IMR-90 (cell line): Measurements from ENCODE around the gene DLX2. TPM values are rescaled to one million over a fixed set of nuclear protein-coding genes. Genes with fewer than 3 reads are reported as not detected.

ENCODE experiments used
- ATAC-seq: fragments of 200-7000 bp; cut with Tn5 transposase; 2 replicates; pipeline ENCODE4 v1.9.1; 2020; ENCODE audit warnings: low read depth, mild to moderate bottlenecking, moderate library complexity
- BruUV-seq: library from RNA; stranded (reverse); fragments of 400-500 nt; replicated peaks from 2 replicates; lab custom pipeline; 2021; lab: Mats Ljungman, UMichigan
- CTCF ChIA-PET: fragments of 300-600 bp; formaldehyde crosslinking; extraction: SDS; loops from one replicate; lab custom pipeline; 2021; ENCODE audit warnings: antibody characterized with exemption; lab: Yijun Ruan, JAX
- POLR2A ChIA-PET: fragments of 300-600 bp; sonication (Branson Sonifier 250); formaldehyde crosslinking; loops from one replicate; lab custom pipeline; 2022; ENCODE audit warnings: antibody characterized with exemption; ENCODE audit not compliant: unreplicated experiment; lab: Charles Lee
- DNase-seq: peaks from one replicate; pipeline ENCODE4 v3.0.0; 2013
- H2AFZ ChIP-seq: replicated peaks from 2 replicates; pipeline ENCODE3; 2013; ENCODE audit warnings: low read length, mild to moderate bottlenecking; ENCODE audit not compliant: poor library complexity
- H2AK5ac ChIP-seq: 2 replicates; pipeline ENCODE4 v1.6.1; 2013; ENCODE audit warnings: low read depth, low read length, inconsistent platforms
- H2AK9ac ChIP-seq: replicated peaks from 2 replicates; pipeline ENCODE3; 2013; ENCODE audit warnings: mild to moderate bottlenecking, low read depth, low read length, moderate library complexity; ENCODE audit not compliant: poor library complexity
- H2BK120ac ChIP-seq: 2 replicates; pipeline ENCODE4 v1.6.1; 2013; ENCODE audit warnings: low read depth, low read length, inconsistent platforms
- H2BK15ac ChIP-seq: 3 replicates; pipeline ENCODE4 v1.6.1; 2013; ENCODE audit warnings: low read depth, low read length, inconsistent platforms
- H2BK20ac ChIP-seq: 2 replicates; pipeline ENCODE4 v1.6.1; 2013; ENCODE audit warnings: low read depth, mild to moderate bottlenecking, inconsistent platforms, low read length, moderate library complexity
- H2BK5ac ChIP-seq: 2 replicates; pipeline ENCODE4 v1.6.1; 2013; ENCODE audit warnings: mild to moderate bottlenecking, low read depth, low read length, inconsistent platforms; ENCODE audit not compliant: poor library complexity, severe bottlenecking
- H3K14ac ChIP-seq: replicated peaks from 2 replicates; pipeline ENCODE4 v1.6.1; 2013; ENCODE audit warnings: low read depth, low read length, inconsistent platforms
- H3K18ac ChIP-seq: 2 replicates; pipeline ENCODE4 v1.6.1; 2013; ENCODE audit warnings: low read depth, low read length, control low read depth
- H3K23ac ChIP-seq: 2 replicates; pipeline ENCODE4 v1.6.1; 2013; ENCODE audit warnings: low read depth, low read length, inconsistent platforms
- H3K27ac ChIP-seq: 2 replicates; pipeline ENCODE4 v1.5.1; 2013; ENCODE audit warnings: mild to moderate bottlenecking, control low read depth, low read length; ENCODE audit not compliant: insufficient read depth
- H3K27me3 ChIP-seq: 2 replicates; pipeline ENCODE4 v1.6.1; 2013; ENCODE audit warnings: low read length; ENCODE audit not compliant: control insufficient read depth, insufficient read depth
- H3K36me3 ChIP-seq: 2 replicates; pipeline ENCODE4 v1.6.1; 2013; ENCODE audit warnings: low read length, mixed read lengths; ENCODE audit not compliant: control insufficient read depth, insufficient read depth
- H3K4ac ChIP-seq: 2 replicates; pipeline ENCODE4 v1.6.1; 2013; ENCODE audit warnings: low read depth, low read length, inconsistent platforms
- H3K4me1 ChIP-seq: 2 replicates; pipeline ENCODE4 v1.6.1; 2013; ENCODE audit warnings: low read length, mixed read lengths; ENCODE audit not compliant: control insufficient read depth, insufficient read depth
- H3K4me2 ChIP-seq: 2 replicates; pipeline ENCODE4 v1.6.1; 2013; ENCODE audit warnings: low read depth, mild to moderate bottlenecking, control low read depth, low read length, moderate library complexity
- H3K4me3 ChIP-seq: 2 replicates; pipeline ENCODE4 v1.5.1; 2013; ENCODE audit warnings: low read depth, mild to moderate bottlenecking, control low read depth, low read length, moderate library complexity; ENCODE audit not compliant: insufficient read depth
- H3K56ac ChIP-seq: 2 replicates; pipeline ENCODE4 v1.6.1; 2013; ENCODE audit warnings: low read length, inconsistent platforms; ENCODE audit not compliant: insufficient read depth; ENCODE audit errors: extremely low read depth
- H3K79me1 ChIP-seq, 2 experiments: 2 replicates each; pipeline ENCODE4 v1.6.1; 2013; ENCODE audit warnings: low read length in 2 of 2, inconsistent platforms in 1 of 2, low read depth in 1 of 2
- H3K9ac ChIP-seq: 2 replicates; pipeline ENCODE4 v1.6.1; 2013; ENCODE audit warnings: low read depth, low read length, control low read depth
- H3K9me1 ChIP-seq: 2 replicates; pipeline ENCODE4 v1.6.1; 2013; ENCODE audit warnings: low read length, inconsistent platforms; ENCODE audit not compliant: insufficient read depth
- H3K9me3 ChIP-seq: 2 replicates; pipeline ENCODE4 v1.6.1; 2013; ENCODE audit warnings: low read length; ENCODE audit not compliant: control insufficient read depth, insufficient read depth
- H4K20me1 ChIP-seq: 2 replicates; pipeline ENCODE4 v1.6.1; 2013; ENCODE audit warnings: low read length, inconsistent platforms; ENCODE audit not compliant: insufficient read depth
- H4K5ac ChIP-seq: 2 replicates; pipeline ENCODE4 v1.6.1; 2013; ENCODE audit warnings: mild to moderate bottlenecking, low read depth, low read length, control low read depth
- H4K8ac ChIP-seq, 2 experiments: 2 replicates each; pipeline ENCODE4 v1.6.1; 2013; ENCODE audit warnings: low read depth in 2 of 2, low read length in 2 of 2, control low read depth in 1 of 2, inconsistent platforms in 1 of 2
- H4K91ac ChIP-seq: 2 replicates; pipeline ENCODE4 v1.6.1; 2013; ENCODE audit warnings: low read depth, low read length, inconsistent platforms; ENCODE audit not compliant: insufficient read depth
- BHLHE40 ChIP-seq: fragments of 150-350 bp; IDR thresholded peaks from 2 replicates; pipeline ENCODE4 v1.6.1; 2016; ENCODE audit warnings: mild to moderate bottlenecking, low read depth, low read length
- MAFK ChIP-seq: IDR thresholded peaks from 2 replicates; pipeline ENCODE4 v1.6.1; 2012; ENCODE audit warnings: low read depth, low read length, improper control_type of control experiment
- MAZ ChIP-seq: IDR thresholded peaks from 2 replicates; pipeline ENCODE4 v1.6.1; 2012; ENCODE audit warnings: low read depth, mild to moderate bottlenecking, low read length, improper control_type of control experiment, moderate library complexity, borderline replicate concordance
- MXI1 ChIP-seq: IDR thresholded peaks from 2 replicates; pipeline ENCODE4 v1.6.1; 2012; ENCODE audit warnings: low read depth, mild to moderate bottlenecking, low read length, moderate library complexity, borderline replicate concordance
- NFE2L2 ChIP-seq: fragments of 150-350 bp; IDR thresholded peaks from 2 replicates; pipeline ENCODE4 v1.6.1; 2016; ENCODE audit warnings: low read depth, mild to moderate bottlenecking, low read length
- RFX5 ChIP-seq: IDR thresholded peaks from 2 replicates; pipeline ENCODE4 v1.8.0; 2012; ENCODE audit warnings: low read depth, mild to moderate bottlenecking, low read length, moderate library complexity
- SMC3 ChIP-seq: fragments of 150-350 bp; IDR thresholded peaks from 2 replicates; pipeline ENCODE4 v1.6.1; 2016; ENCODE audit warnings: low read depth, mild to moderate bottlenecking, antibody characterized with exemption, low read length, moderate library complexity
- WGBS, 2 experiments: methylation state at CpG; one replicate each; pipeline versions ENCODE4 v1.1.5 to v1.1.7; 2013; ENCODE audit warnings: missing lambda C conversion rate in 2 of 2; ENCODE audit not compliant: insufficient read length in 1 of 2; ENCODE audit errors: extremely low coverage in 2 of 2; 5-methylcytosine and 5-hydroxymethylcytosine counted together
- dilution Hi-C: fragments of 300-500 bp; cut with HindIII; formaldehyde crosslinking; loops from one replicate; pipeline ENCODE4 v1.14.3; 2018; ENCODE audit warnings: low sequenced_read_pairs; ENCODE audit not compliant: unreplicated experiment
- in situ Hi-C: fragments of 300-500 bp; cut with MboI; formaldehyde crosslinking; loops from 3 replicates; pipeline ENCODE4 v1.14.3; 2019; ENCODE audit warnings: low sequenced_read_pairs, inconsistent platforms, mixed read lengths
- intact Hi-C: fragments of 100-400 bp; cut with micrococcal nuclease; formaldehyde crosslinking; loops from 2 replicates; pipeline ENCODE4 v1.10.0; 2022
- polyA plus RNA-seq, 3 experiments: library from polyadenylated mRNA; depleted of rRNA; stranded (reverse); fragments of >200 nt; gene quantifications; 2 replicates each; pipeline ENCODE4 v1.2.3, GENCODE V29; 2012; ENCODE audit warnings: low replicate concordance in 1 of 3
- total RNA-seq: library from RNA; depleted of rRNA; stranded (reverse); fragments of >200 nt; gene quantifications from 2 replicates; pipeline ENCODE4 v1.2.3, GENCODE V29; 2012
- TF ChIP-seq, protein P1 (sequence below): fragments of 150-350 bp; IDR thresholded peaks from 2 replicates; pipeline ENCODE4 v1.6.1; 2017; ENCODE audit warnings: mild to moderate bottlenecking, antibody characterized with exemption, low read length, low read depth

Gene DLX2
- total and polyA plus RNA-seq, 2 of the 4 experiments (the other 2 are of a cell fraction): 0.38 TPM; not detected in 1

GRCh38 chr2:172091000-172091641, 11.6 kb downstream of the DLX2 start:
- 20% methylated on average over 1 of the region's 13 CpGs; no CpG with 5 or more reads in 1 of the 2 experiments for WGBS, 2 experiments
- no peak overlapping the region for H3K14ac ChIP-seq
- BruUV-seq: no TSS peak

More at GRCh38 chr2:172091000-172091641, 11.6 kb downstream of the DLX2 start:
- no peaks in the 10 kb centered on the region for H3K79me1 ChIP-seq
- H2AK9ac ChIP-seq: no peak overlapping the region
- dilution Hi-C loops: no loop called here
- no peak overlapping the region for H2BK5ac ChIP-seq
- no peaks in the 10 kb centered on the region for H3K4me1 ChIP-seq
- no peak overlapping the region for H3K4ac ChIP-seq
- no peak overlapping the region for H3K4me3 ChIP-seq
- no peak overlapping the region for H3K23ac ChIP-seq
- ChIA-PET CTCF (no interaction called here), POLR2A (interaction anchor here (0.6 kb wide), 1 partner anchor 242 kb away, joined by 3 read pairs; no protein-coding TSS in a partner anchor)
- no peak overlapping the region for H4K8ac ChIP-seq
- H3K9me1 ChIP-seq: no peaks in the 10 kb centered on the region
- H3K56ac ChIP-seq: no peak overlapping the region
- no peak overlapping the region for H2BK120ac ChIP-seq
- H3K9ac ChIP-seq: no peak overlapping the region
- ATAC-seq: no peak
- DNase-seq: no peak
- no peak overlapping the region for H2BK20ac ChIP-seq
- in situ Hi-C loops: no loop called here
- H4K91ac ChIP-seq: no peak overlapping the region
- no peak overlapping the region for H2AK5ac ChIP-seq
- peaks cover 5% of the 10 kb centered on the region; the same call in 1 of the 2 replicates for H3K9me3 ChIP-seq
- no peak overlapping the region for H3K18ac ChIP-seq
- no peak overlapping the region for H4K5ac ChIP-seq
- H2AFZ ChIP-seq: no peak overlapping the region
- intact Hi-C loops: no loop called here
- H3K4me2 ChIP-seq: no peak overlapping the region
- no peak overlapping the region for H3K27ac ChIP-seq
- TF ChIP-seq SMC3 (no peak), NFE2L2 (no peak), MAZ (no peak), MXI1 (no peak), RFX5 (no peak), BHLHE40 (no peak), MAFK (no peak)
- TF ChIP-seq, protein P1, sequence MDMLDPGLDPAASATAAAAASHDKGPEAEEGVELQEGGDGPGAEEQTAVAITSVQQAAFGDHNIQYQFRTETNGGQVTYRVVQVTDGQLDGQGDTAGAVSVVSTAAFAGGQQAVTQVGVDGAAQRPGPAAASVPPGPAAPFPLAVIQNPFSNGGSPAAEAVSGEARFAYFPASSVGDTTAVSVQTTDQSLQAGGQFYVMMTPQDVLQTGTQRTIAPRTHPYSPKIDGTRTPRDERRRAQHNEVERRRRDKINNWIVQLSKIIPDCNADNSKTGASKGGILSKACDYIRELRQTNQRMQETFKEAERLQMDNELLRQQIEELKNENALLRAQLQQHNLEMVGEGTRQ: no peak
- peaks cover 8% of the 10 kb centered on the region; the same call in 1 of the 2 replicates for H4K20me1 ChIP-seq
- no peak overlapping the region for H2BK15ac ChIP-seq
- peaks cover 84% of the 10 kb centered on the region for H3K27me3 ChIP-seq
- no peaks in the 10 kb centered on the region for H3K36me3 ChIP-seq
